K562 (cell line): ENCODE measurements around the gene MSANTD1. TPM values are rescaled to one million over a fixed set of nuclear protein-coding genes. Genes with fewer than 3 reads are reported as not detected.

Experiments
- ATAC-seq: fragments of 200-7000 bp; cut with Tn5 transposase; 3 replicates; pipeline ENCODE4 v1.9.1; 2020; ENCODE audit warnings: moderate library complexity
- BruUV-seq: library from RNA; stranded (reverse); fragments of 400-500 nt; replicated peaks from 2 replicates; lab custom pipeline; 2021; lab: Mats Ljungman, UMichigan
- CTCF ChIA-PET: fragments of 300-600 bp; formaldehyde crosslinking; extraction: SDS; loops from one replicate; lab custom pipeline; 2021; ENCODE audit warnings: low intra/inter-chr PET ratio; lab: Yijun Ruan, JAX
- POLR2A ChIA-PET: fragments of 300-600, 350-650 bp; sonication (Branson Sonifier 250); formaldehyde crosslinking; extraction: SDS; loops from one replicate; lab custom pipeline; 2021; ENCODE audit warnings: antibody characterized with exemption, inconsistent platforms; lab: Yijun Ruan, JAX
- DNase-seq, 4 experiments: peaks; one replicate each; pipeline versions ENCODE4 v3.0.0 to v3.0.0-alpha.2; 2011 to 2018; ENCODE audit warnings: low spot score in 3 of 4, mixed read lengths in 3 of 4; ENCODE audit errors: extremely low read depth in 1 of 4
- FAIRE-seq: peaks from 2 replicates; lab custom pipeline; 2011; peaks lifted over from hg19 to GRCh38; lab: Jason Lieb, UNC
- H2AFZ ChIP-seq: 2 replicates; pipeline ENCODE4 v1.6.0; 2011; ENCODE audit warnings: low read depth, low read length, control low read depth, inconsistent platforms
- H3K27ac ChIP-seq: fragments of 200-600 bp; 3 replicates; pipeline ENCODE4 v1.8.0; 2011; ENCODE audit warnings: low read depth, mild to moderate bottlenecking, control low read depth, inconsistent platforms, low read length, moderate library complexity, mixed read lengths; ENCODE audit errors: extremely low read depth
- H3K27me3 ChIP-seq, 2 experiments: fragments of 300-600 bp in 1 of 2; 2 replicates in 1 of 2; 3 replicates in 1 of 2; pipeline versions ENCODE4 v1.6.0 to v1.8.0; 2011; ENCODE audit warnings: inconsistent platforms in 2 of 2, low read length in 2 of 2, mild to moderate bottlenecking in 1 of 2, mixed read lengths in 1 of 2, moderate library complexity in 1 of 2; ENCODE audit not compliant: control insufficient read depth in 2 of 2, insufficient read depth in 2 of 2
- H3K36me3 ChIP-seq: fragments of 300-600 bp; 3 replicates; pipeline ENCODE4 v1.8.0; 2011; ENCODE audit warnings: mild to moderate bottlenecking, low read length, inconsistent platforms; ENCODE audit not compliant: control insufficient read depth, insufficient read depth
- H3K4me1 ChIP-seq, 2 experiments: fragments of 200-600 bp in 1 of 2; replicated peaks in 1 of 2; 2 replicates in 1 of 2; 3 replicates in 1 of 2; pipeline versions ENCODE4 v1.5.1 to v1.8.0; 2011; ENCODE audit warnings: inconsistent platforms in 2 of 2, low read length in 2 of 2, mild to moderate bottlenecking in 1 of 2, mixed read lengths in 1 of 2, moderate library complexity in 1 of 2; ENCODE audit not compliant: control insufficient read depth in 2 of 2, insufficient read depth in 2 of 2
- H3K4me2 ChIP-seq: 2 replicates; pipeline ENCODE4 v1.6.1; 2011; ENCODE audit warnings: low read length, control low read depth, inconsistent platforms, mixed read lengths; ENCODE audit not compliant: insufficient read depth
- H3K4me3 ChIP-seq: fragments of 200-600 bp; sonication (generic), shearing (Covaris generic); 2 replicates; pipeline ENCODE4 v1.5.1; 2016; ENCODE audit warnings: control low read depth, inconsistent platforms
- H3K79me2 ChIP-seq: fragments of 200-600 bp; 3 replicates; pipeline ENCODE4 v1.8.0; 2011; ENCODE audit warnings: low read length, inconsistent platforms; ENCODE audit not compliant: control insufficient read depth, insufficient read depth
- H3K9ac ChIP-seq, 2 experiments: 2 replicates each; pipeline versions ENCODE4 v1.6.0 to v1.6.1; 2011; ENCODE audit warnings: low read depth in 2 of 2, low read length in 2 of 2, control low read depth in 1 of 2, inconsistent platforms in 1 of 2, mild to moderate bottlenecking in 1 of 2, mixed read lengths in 1 of 2; ENCODE audit not compliant: insufficient read depth in 1 of 2
- H3K9me1 ChIP-seq: one replicate; pipeline ENCODE4 v1.6.0; 2011; ENCODE audit warnings: inconsistent platforms, mild to moderate bottlenecking, low read length, moderate library complexity; ENCODE audit not compliant: control insufficient read depth, insufficient read depth
- H3K9me3 ChIP-seq: replicated peaks from 2 replicates; pipeline ENCODE4 v1.5.1; 2011; ENCODE audit warnings: low read depth, low read length, inconsistent platforms; ENCODE audit not compliant: control insufficient read depth, insufficient read depth
- H4K20me1 ChIP-seq: replicated peaks from 2 replicates; pipeline ENCODE4 v1.6.1; 2011; ENCODE audit warnings: low read length, inconsistent platforms, mixed read lengths; ENCODE audit not compliant: control insufficient read depth, insufficient read depth
- CAMTA2 ChIP-seq: fragments of 250-450 bp; sonication (Bioruptor Pico); conservative IDR thresholded peaks from 2 replicates; pipeline ENCODE4 v1.5.1; 2022
- GABPA ChIP-seq: fragments of 200-800 bp; sonication (Bioruptor generic); conservative IDR thresholded peaks from 2 replicates; pipeline ENCODE4 v1.6.1; 2016; ENCODE audit warnings: low read depth, missing genetic modification characterization, missing compliant biosample characterization
- KDM5B ChIP-seq: fragments of 200-600 bp; sonication (generic); IDR thresholded peaks from 2 replicates; pipeline ENCODE4 v1.6.1; 2012; ENCODE audit warnings: low read depth, mild to moderate bottlenecking, moderate library complexity, low read length, control low read depth, inconsistent platforms; ENCODE audit not compliant: insufficient replicate concordance
- NR2F6 ChIP-seq: fragments of 450-650 bp; formaldehyde crosslinking; IDR thresholded peaks from 2 replicates; pipeline ENCODE4 v1.4.0; 2020; ENCODE audit warnings: mild to moderate bottlenecking
- TFAM ChIP-seq: fragments of 250-450 bp; sonication (Bioruptor Pico); conservative IDR thresholded peaks from 2 replicates; pipeline ENCODE4 v1.5.0; 2021; ENCODE audit warnings: mild to moderate bottlenecking, moderate library complexity
- ZNF121 ChIP-seq: sonication (generic); formaldehyde crosslinking; conservative IDR thresholded peaks from 2 replicates; pipeline ENCODE4 v1.8.0; 2022; ENCODE audit warnings: missing genetic modification reagents
- WGBS: fragments of 100-300 bp; shearing (Covaris generic); methylation state at CpG from one replicate; pipeline ENCODE4 v1.1.6; 2016; ENCODE audit warnings: low coverage, mixed read lengths; ENCODE audit not compliant: insufficient coverage; ENCODE audit errors: missing lambda C conversion rate; 5-methylcytosine and 5-hydroxymethylcytosine counted together
- in situ Hi-C: fragments of 300-500 bp; cut with MboI; formaldehyde crosslinking; loops from 4 replicates; pipeline ENCODE4 v1.15.0; 2018; ENCODE audit warnings: inconsistent platforms, mixed read lengths
- intact Hi-C: fragments of 100-400 bp; cut with micrococcal nuclease; formaldehyde crosslinking; loops from 2 replicates; pipeline ENCODE4 v1.14.2; 2022
- polyA plus RNA-seq, 8 experiments: library from polyadenylated mRNA; depleted of rRNA in 4 of 8; stranded (reverse) in 5 of 8; unstranded in 3 of 8; fragments of >200 nt; fragmentation: Nextera tagmentation in 2 of 8; fragmentation: Illumina TruSeq in 1 of 8; extraction: Ambion mirVana in 2 of 8; extraction: Trizol in 1 of 8; gene quantifications; 2 replicates each; pipeline versions ENCODE4 v1.2.1 to v1.2.3, GENCODE V29; 2011 to 2014; ENCODE audit warnings: inconsistent platforms in 1 of 8, missing spikeins in 1 of 8
- total RNA-seq, 7 experiments: library from RNA; depleted of rRNA in 6 of 7; stranded (reverse); fragments of >200 nt in 6 of 7; fragmentation: Illumina TruSeq in 2 of 7; extraction: Trizol in 2 of 7; gene quantifications; 2 replicates each; pipeline versions ENCODE4 v1.2.1 to v1.2.3, GENCODE V29; 2011 to 2021; ENCODE audit warnings: low replicate concordance in 1 of 7
- TF ChIP-seq, protein P1 (sequence below): fragments of 450-650 bp; formaldehyde crosslinking; conservative IDR thresholded peaks from 2 replicates; pipeline ENCODE4 v1.4.0; 2022; ENCODE audit warnings: mild to moderate bottlenecking, missing genetic modification characterization
- TF ChIP-seq, protein P2 (sequence below): sonication (generic); formaldehyde crosslinking; IDR thresholded peaks from 2 replicates; pipeline ENCODE4 v1.8.0; 2022; ENCODE audit warnings: missing genetic modification reagents, mild to moderate bottlenecking, borderline replicate concordance

Gene MSANTD1
- total and polyA plus RNA-seq, 9 of the 15 experiments (the other 6 are each of a cell fraction or from before 2014, with no cell fraction given) = 0.04 to 0.09 (median 0.07) TPM; not detected in 6

DNA sequence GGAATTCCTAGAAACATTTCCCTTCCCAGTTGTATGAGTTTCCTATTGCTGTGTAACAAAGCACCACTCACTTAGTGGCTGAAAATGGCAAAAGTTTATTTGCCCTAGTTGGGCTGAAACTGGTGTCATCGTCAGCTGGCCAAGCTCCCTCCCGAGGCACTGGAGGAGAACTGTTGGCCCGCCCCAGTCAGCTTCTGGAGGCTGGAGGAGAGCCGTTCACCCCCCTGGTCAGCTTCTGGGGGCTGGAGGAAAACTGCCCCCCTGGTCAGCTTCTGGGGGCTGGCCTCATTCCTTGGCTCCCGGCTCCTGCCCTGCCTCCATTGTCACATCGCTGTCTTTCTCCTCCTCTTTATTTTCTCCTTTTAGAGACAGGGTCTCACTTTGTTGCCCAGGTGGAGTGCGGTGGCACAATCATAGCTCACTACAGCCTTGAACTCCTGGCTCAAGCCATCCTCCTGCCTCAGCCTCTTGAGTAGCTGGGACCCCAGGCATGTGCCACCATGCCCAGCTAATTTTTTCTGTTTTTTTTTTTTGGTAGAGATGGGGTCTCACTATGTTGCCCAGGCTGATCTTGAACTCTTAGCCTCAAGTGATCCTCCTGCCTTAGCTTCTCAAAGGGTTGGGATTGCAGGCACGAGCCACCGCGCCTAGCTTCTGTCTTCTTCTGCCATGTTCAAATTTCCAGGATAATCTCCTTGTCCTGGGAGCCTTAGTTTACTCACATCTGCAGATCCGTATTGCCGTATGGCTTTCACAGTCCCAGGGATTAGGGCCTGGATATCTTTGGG lies 47.1 kb downstream of the MSANTD1 start:
- ATAC-seq = no peak
- Histone ChIP-seq H3K27me3 (peaks cover 12 to 44% of the 10 kb centered on the region in 2 experiments; a peak in 3 of 5 replicates), H3K27ac (no peak overlapping the region), H3K4me2 (no peak overlapping the region), H3K79me2 (peaks cover 3% of the 10 kb centered on the region; the same call in 1 of the 3 replicates), H3K9me3 (peaks cover 3% of the 10 kb centered on the region; the same call in 1 of the 2 replicates), H3K9ac (no peak overlapping the region), H2AFZ (no peak overlapping the region), H3K36me3 (no peaks in the 10 kb centered on the region), H3K4me3 (no peak overlapping the region), H3K9me1 (no peaks in the 10 kb centered on the region), H3K4me1 (peaks cover 6 to 41% of the 10 kb centered on the region in 2 experiments; a peak in 4 of 5 replicates), H4K20me1 (peaks cover 18% of the 10 kb centered on the region)
- in situ Hi-C loops (no loop called here), intact Hi-C loops (no loop called here)
- 72% methylated on average over 10 of the region's 12 CpGs for WGBS
- BruUV-seq = no TSS peak
- TF ChIP-seq, protein P1, sequence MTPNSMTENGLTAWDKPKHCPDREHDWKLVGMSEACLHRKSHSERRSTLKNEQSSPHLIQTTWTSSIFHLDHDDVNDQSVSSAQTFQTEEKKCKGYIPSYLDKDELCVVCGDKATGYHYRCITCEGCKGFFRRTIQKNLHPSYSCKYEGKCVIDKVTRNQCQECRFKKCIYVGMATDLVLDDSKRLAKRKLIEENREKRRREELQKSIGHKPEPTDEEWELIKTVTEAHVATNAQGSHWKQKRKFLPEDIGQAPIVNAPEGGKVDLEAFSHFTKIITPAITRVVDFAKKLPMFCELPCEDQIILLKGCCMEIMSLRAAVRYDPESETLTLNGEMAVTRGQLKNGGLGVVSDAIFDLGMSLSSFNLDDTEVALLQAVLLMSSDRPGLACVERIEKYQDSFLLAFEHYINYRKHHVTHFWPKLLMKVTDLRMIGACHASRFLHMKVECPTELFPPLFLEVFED = no peak
- TF ChIP-seq GABPA (tag) (no peak), ZNF121 (peak; percentile 81), KDM5B (no peak), CAMTA2 (CRISPR knock-in tag) (no peak), TFAM (no peak), NR2F6 (CRISPR knock-in tag) (no peak)
- TF ChIP-seq, protein P2, sequence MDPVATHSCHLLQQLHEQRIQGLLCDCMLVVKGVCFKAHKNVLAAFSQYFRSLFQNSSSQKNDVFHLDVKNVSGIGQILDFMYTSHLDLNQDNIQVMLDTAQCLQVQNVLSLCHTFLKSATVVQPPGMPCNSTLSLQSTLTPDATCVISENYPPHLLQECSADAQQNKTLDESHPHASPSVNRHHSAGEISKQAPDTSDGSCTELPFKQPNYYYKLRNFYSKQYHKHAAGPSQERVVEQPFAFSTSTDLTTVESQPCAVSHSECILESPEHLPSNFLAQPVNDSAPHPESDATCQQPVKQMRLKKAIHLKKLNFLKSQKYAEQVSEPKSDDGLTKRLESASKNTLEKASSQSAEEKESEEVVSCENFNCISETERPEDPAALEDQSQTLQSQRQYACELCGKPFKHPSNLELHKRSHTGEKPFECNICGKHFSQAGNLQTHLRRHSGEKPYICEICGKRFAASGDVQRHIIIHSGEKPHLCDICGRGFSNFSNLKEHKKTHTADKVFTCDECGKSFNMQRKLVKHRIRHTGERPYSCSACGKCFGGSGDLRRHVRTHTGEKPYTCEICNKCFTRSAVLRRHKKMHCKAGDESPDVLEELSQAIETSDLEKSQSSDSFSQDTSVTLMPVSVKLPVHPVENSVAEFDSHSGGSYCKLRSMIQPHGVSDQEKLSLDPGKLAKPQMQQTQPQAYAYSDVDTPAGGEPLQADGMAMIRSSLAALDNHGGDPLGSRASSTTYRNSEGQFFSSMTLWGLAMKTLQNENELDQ (CRISPR knock-in tag) = no peak
- no peak for DNase-seq
- ChIA-PET POLR2A (no interaction called here), CTCF (no interaction called here)
- FAIRE-seq = no peak
